HEK293 (cell line): ENCODE data around the gene CHST9.

Source experiments
- FEZF1 ChIP-seq: fragments of 450-650 bp; formaldehyde crosslinking; IDR thresholded peaks from 2 replicates; pipeline ENCODE4 v1.5.1; 2016; ENCODE audit warnings: missing biosample characterization, missing genetic modification characterization
- GLIS2 ChIP-seq: fragments of 450-650 bp; formaldehyde crosslinking; IDR thresholded peaks from 2 replicates; pipeline ENCODE4 v1.5.1; 2016; ENCODE audit warnings: missing biosample characterization, missing genetic modification characterization
- ZBTB17 ChIP-seq: fragments of 450-650 bp; formaldehyde crosslinking; IDR thresholded peaks from 2 replicates; pipeline ENCODE4 v1.5.1; 2016; ENCODE audit warnings: missing biosample characterization, missing genetic modification characterization
- ZNF274 ChIP-seq, 2 experiments: fragments of 200-500 bp in 1 of 2; fragments of 450-650 bp in 1 of 2; sonication (Bioruptor generic) in 1 of 2; formaldehyde crosslinking in 1 of 2; IDR thresholded peaks; 2 replicates each; pipeline versions ENCODE4 v1.5.1 to v1.6.1; 2014 to 2016; ENCODE audit warnings: borderline replicate concordance in 1 of 2, inconsistent platforms in 1 of 2, low read length in 1 of 2, missing biosample characterization in 1 of 2, missing genetic modification characterization in 1 of 2
- ZNF777 ChIP-seq: fragments of 450-650 bp; formaldehyde crosslinking; IDR thresholded peaks from 2 replicates; pipeline ENCODE4 v1.5.1; 2017; ENCODE audit warnings: missing biosample characterization, missing genetic modification characterization, borderline replicate concordance
- TF ChIP-seq, protein P1 (sequence below): fragments of 450-650 bp; formaldehyde crosslinking; IDR thresholded peaks from 2 replicates; pipeline ENCODE4 v1.5.1; 2016; ENCODE audit warnings: missing biosample characterization, missing genetic modification characterization

DNA sequence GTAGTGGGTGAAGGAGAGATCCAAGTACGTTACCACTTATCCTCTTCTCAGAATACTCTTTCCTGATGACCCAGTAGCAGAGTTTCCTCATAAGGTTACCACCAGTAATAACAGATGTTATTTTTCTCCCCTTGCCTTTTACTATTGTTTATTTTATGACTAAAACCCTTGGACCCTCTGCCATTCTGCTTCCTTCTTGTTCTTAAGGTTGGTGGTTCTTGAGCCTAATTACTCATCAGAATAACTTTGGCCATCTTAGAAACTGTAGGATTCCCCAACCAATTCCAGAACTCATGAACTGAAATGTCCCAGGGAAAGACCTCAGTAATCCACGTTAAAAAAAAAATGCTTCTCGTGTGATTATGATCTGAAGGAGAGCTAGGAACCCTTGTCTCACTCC, 64.9 kb downstream of the CHST9 start:
- TF ChIP-seq ZBTB17 (no peak), ZNF274 (IDR thresholded peaks at IDR 0.05; ENCODE audit: low read length) (no peak), ZNF274 (tag by site-specific recombination; IDR thresholded peaks at IDR 0.05; ENCODE audit: borderline replicate concordance) (no peak), ZNF777 (no peak), GLIS2 (tag by site-specific recombination) (no peak), FEZF1 (tag by site-specific recombination) (no peak)
- TF ChIP-seq, protein P1, sequence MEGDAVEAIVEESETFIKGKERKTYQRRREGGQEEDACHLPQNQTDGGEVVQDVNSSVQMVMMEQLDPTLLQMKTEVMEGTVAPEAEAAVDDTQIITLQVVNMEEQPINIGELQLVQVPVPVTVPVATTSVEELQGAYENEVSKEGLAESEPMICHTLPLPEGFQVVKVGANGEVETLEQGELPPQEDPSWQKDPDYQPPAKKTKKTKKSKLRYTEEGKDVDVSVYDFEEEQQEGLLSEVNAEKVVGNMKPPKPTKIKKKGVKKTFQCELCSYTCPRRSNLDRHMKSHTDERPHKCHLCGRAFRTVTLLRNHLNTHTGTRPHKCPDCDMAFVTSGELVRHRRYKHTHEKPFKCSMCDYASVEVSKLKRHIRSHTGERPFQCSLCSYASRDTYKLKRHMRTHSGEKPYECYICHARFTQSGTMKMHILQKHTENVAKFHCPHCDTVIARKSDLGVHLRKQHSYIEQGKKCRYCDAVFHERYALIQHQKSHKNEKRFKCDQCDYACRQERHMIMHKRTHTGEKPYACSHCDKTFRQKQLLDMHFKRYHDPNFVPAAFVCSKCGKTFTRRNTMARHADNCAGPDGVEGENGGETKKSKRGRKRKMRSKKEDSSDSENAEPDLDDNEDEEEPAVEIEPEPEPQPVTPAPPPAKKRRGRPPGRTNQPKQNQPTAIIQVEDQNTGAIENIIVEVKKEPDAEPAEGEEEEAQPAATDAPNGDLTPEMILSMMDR (tag by site-specific recombination) = no peak
